Ovary (tissue), 3 donors: Measurements from ENCODE around the gene CABLES1.

Experiments
- POLR2A ChIP-seq: fragments of 450-650 bp; IDR thresholded peaks from one replicate; pipeline ENCODE4 v1.6.1; 2017; ENCODE audit warnings: antibody characterized with exemption, mild to moderate bottlenecking, moderate library complexity
- TF ChIP-seq, protein P1 (sequence below), 3 donors: fragments of 450-650 bp in 2 of 3; fragments of 200-600 bp in 1 of 3; IDR thresholded peaks; one replicate each; pipeline versions ENCODE4 v1.5.1 to v1.8.0; 2016 to 2022; ENCODE audit warnings: antibody characterized with exemption in 3 of 3, mild to moderate bottlenecking in 1 of 3
- donor health status: DM: no; HTN: no; CAD: no.

DNA sequence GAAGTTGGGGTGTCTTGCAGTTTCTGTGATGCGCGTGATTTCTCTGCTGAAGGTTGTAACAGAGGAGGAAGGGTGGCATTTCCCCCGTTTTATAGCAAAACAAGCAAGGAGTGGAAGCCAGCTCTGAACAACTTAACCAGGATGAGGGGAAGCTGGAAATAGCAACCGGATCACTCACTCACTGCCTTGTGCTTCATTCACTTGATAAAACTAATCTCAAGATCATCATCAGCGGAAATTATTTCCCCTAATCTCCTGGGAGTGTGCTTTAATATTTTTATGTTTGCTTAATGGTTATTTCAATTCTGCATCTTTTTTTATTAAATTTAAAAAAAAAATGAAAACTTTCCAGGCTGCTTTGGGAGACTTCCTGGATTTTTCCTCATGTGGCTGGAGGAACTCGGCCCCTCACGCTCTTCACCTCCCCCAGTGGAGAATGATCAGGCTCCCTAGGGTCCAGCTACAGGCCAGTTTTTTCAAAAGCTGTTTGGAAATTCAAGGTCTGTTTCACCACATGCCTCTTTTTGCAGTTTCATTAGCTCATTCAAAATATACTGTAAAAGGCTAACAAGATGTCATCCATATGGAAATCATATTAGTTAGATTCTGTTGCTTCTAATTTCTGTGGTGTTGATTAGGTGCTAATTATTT, 31.7 kb downstream of the CABLES1 start:
- TF ChIP-seq, protein P1, sequence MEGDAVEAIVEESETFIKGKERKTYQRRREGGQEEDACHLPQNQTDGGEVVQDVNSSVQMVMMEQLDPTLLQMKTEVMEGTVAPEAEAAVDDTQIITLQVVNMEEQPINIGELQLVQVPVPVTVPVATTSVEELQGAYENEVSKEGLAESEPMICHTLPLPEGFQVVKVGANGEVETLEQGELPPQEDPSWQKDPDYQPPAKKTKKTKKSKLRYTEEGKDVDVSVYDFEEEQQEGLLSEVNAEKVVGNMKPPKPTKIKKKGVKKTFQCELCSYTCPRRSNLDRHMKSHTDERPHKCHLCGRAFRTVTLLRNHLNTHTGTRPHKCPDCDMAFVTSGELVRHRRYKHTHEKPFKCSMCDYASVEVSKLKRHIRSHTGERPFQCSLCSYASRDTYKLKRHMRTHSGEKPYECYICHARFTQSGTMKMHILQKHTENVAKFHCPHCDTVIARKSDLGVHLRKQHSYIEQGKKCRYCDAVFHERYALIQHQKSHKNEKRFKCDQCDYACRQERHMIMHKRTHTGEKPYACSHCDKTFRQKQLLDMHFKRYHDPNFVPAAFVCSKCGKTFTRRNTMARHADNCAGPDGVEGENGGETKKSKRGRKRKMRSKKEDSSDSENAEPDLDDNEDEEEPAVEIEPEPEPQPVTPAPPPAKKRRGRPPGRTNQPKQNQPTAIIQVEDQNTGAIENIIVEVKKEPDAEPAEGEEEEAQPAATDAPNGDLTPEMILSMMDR (IDR thresholded peaks at IDR 0.05), result no peak
- no peak for TF ChIP-seq POLR2A
